ENCODE data around the gene COMMD2. TPM values are rescaled to one million over a fixed set of nuclear protein-coding genes. Genes with fewer than 3 reads are reported as not detected.

The COMMD2 gene
- total RNA-seq, 1 experiment from 2014 or later: 35.5 TPM

- no peak overlapping the region for H3K27ac ChIP-seq (ENCODE audit: low read depth, low read length)
- H3K79me2 ChIP-seq (ENCODE audit: insufficient read depth, low read length): no peaks in the 10 kb centered on the region
- no peak for DNase-seq (ENCODE audit: low read depth, low spot score)
- H2AFZ ChIP-seq (ENCODE audit: low read depth, low read length, poor library complexity, severe bottlenecking): no peak overlapping the region
- peaks cover 9 to 18% of the 10 kb centered on the region in 2 experiments for H3K4me1 ChIP-seq (ENCODE audit: control insufficient read depth in 1 of 2, insufficient read depth in 2 of 2, low read length in 2 of 2)
- H3K9me2 ChIP-seq (ENCODE audit: insufficient read depth): no peaks in the 10 kb centered on the region
- H4K20me1 ChIP-seq (ENCODE audit: insufficient read depth): no peaks in the 10 kb centered on the region
- intact Hi-C loops (cut with micrococcal nuclease): no loop called here
- BruUV-seq (replicated peaks): no TSS peak
- no peak for ATAC-seq
- ChIA-PET CTCF (no interaction called here), RAD21 (ENCODE audit: low non-redundant PET in 1 of 2, low total read pairs in 2 of 2, uncharacterized antibody in 2 of 2, unreplicated experiment in 2 of 2) (no interaction called here), POLR2A (no interaction called here)
- no peak overlapping the region for H3K4me2 ChIP-seq (ENCODE audit: low read length)
- no peak overlapping the region for H3K4me3 ChIP-seq (replicated peaks in 1 of 2; ENCODE audit: low read depth in 1 of 2, low read length in 2 of 2)
- no peak overlapping the region for H3K9ac ChIP-seq (ENCODE audit: low read length)
- H3K36me3 ChIP-seq (ENCODE audit: control insufficient read depth in 1 of 2, insufficient read depth in 2 of 2, low read length in 2 of 2): no peaks in the 10 kb centered on the region
- TF ChIP-seq, protein P1, sequence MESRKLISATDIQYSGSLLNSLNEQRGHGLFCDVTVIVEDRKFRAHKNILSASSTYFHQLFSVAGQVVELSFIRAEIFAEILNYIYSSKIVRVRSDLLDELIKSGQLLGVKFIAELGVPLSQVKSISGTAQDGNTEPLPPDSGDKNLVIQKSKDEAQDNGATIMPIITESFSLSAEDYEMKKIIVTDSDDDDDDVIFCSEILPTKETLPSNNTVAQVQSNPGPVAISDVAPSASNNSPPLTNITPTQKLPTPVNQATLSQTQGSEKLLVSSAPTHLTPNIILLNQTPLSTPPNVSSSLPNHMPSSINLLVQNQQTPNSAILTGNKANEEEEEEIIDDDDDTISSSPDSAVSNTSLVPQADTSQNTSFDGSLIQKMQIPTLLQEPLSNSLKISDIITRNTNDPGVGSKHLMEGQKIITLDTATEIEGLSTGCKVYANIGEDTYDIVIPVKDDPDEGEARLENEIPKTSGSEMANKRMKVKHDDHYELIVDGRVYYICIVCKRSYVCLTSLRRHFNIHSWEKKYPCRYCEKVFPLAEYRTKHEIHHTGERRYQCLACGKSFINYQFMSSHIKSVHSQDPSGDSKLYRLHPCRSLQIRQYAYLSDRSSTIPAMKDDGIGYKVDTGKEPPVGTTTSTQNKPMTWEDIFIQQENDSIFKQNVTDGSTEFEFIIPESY (IDR thresholded peaks at IDR 0.05; ENCODE audit: extremely low read depth, insufficient replicate concordance, low read length): no peak
- no peak for TF ChIP-seq SP1 (IDR thresholded peaks at IDR 0.05; ENCODE audit: low read depth)
- no peak for TF ChIP-seq ZFX (IDR thresholded peaks at IDR 0.05)
- TF ChIP-seq EGR1 (IDR thresholded peaks at IDR 0.05; ENCODE audit: low read depth): no peak
- no peak for TF ChIP-seq TCF7L2 (IDR thresholded peaks at IDR 0.05; ENCODE audit: borderline replicate concordance, extremely low read depth, insufficient read depth, insufficient read length)
- no peak for TF ChIP-seq YY1 (IDR thresholded peaks at IDR 0.05; ENCODE audit: extremely low read depth, insufficient replicate concordance, low read depth, low read length)
- no peak for TF ChIP-seq ELF1 (IDR thresholded peaks at IDR 0.05; ENCODE audit: borderline replicate concordance, low read depth)
- no peaks in the 10 kb centered on the region for H3K9me3 ChIP-seq (ENCODE audit: control insufficient read depth in 1 of 2, insufficient read depth in 1 of 2, low read depth in 1 of 2, low read length in 2 of 2)
- no peaks in the 10 kb centered on the region for H3K27me3 ChIP-seq (ENCODE audit: insufficient read depth, low read length)
These were observed 28.9 kb upstream of the COMMD2 start for GRCh38 chr3:149781211-149781610.

Data from HCT116 (cell line).